SH-SY5Y (cell line): ENCODE results near the gene KASH5.

Experiments used
- GATA2 ChIP-seq: IDR thresholded peaks from 2 replicates; pipeline ENCODE4 v1.6.1; 2011; ENCODE audit warnings: mild to moderate bottlenecking, low read depth, low read length
- GATA3 ChIP-seq: IDR thresholded peaks from 2 replicates; pipeline ENCODE4 v1.6.1; 2011; ENCODE audit warnings: low read depth, mild to moderate bottlenecking, low read length, moderate library complexity

- TF ChIP-seq GATA2 (no peak), GATA3 (no peak)
Observed at GRCh38 chr19:49348305-49349189, 39.5 kb upstream of the KASH5 start.
